IMR-90 (cell line): ENCODE data around the gene SEMA3C. TPM values are rescaled to one million over a fixed set of nuclear protein-coding genes. Genes with fewer than 3 reads are reported as not detected.

Experiments
- ATAC-seq: fragments of 200-7000 bp; cut with Tn5 transposase; 2 replicates; pipeline ENCODE4 v1.9.1; 2020; ENCODE audit warnings: low read depth, mild to moderate bottlenecking, moderate library complexity
- BruUV-seq: library from RNA; stranded (reverse); fragments of 400-500 nt; replicated peaks from 2 replicates; lab custom pipeline; 2021; lab: Mats Ljungman, UMichigan
- CTCF ChIA-PET: fragments of 300-600 bp; formaldehyde crosslinking; extraction: SDS; loops from one replicate; lab custom pipeline; 2021; ENCODE audit warnings: antibody characterized with exemption; lab: Yijun Ruan, JAX
- POLR2A ChIA-PET: fragments of 300-600 bp; sonication (Branson Sonifier 250); formaldehyde crosslinking; loops from one replicate; lab custom pipeline; 2022; ENCODE audit warnings: antibody characterized with exemption; ENCODE audit not compliant: unreplicated experiment; lab: Charles Lee
- DNase-seq: peaks from one replicate; pipeline ENCODE4 v3.0.0; 2013
- H2AFZ ChIP-seq: replicated peaks from 2 replicates; pipeline ENCODE3; 2013; ENCODE audit warnings: low read length, mild to moderate bottlenecking; ENCODE audit not compliant: poor library complexity
- H2AK5ac ChIP-seq: 2 replicates; pipeline ENCODE4 v1.6.1; 2013; ENCODE audit warnings: low read depth, low read length, inconsistent platforms
- H2AK9ac ChIP-seq: replicated peaks from 2 replicates; pipeline ENCODE3; 2013; ENCODE audit warnings: mild to moderate bottlenecking, low read depth, low read length, moderate library complexity; ENCODE audit not compliant: poor library complexity
- H2BK120ac ChIP-seq: 2 replicates; pipeline ENCODE4 v1.6.1; 2013; ENCODE audit warnings: low read depth, low read length, inconsistent platforms
- H2BK15ac ChIP-seq: 3 replicates; pipeline ENCODE4 v1.6.1; 2013; ENCODE audit warnings: low read depth, low read length, inconsistent platforms
- H2BK20ac ChIP-seq: 2 replicates; pipeline ENCODE4 v1.6.1; 2013; ENCODE audit warnings: low read depth, mild to moderate bottlenecking, inconsistent platforms, low read length, moderate library complexity
- H2BK5ac ChIP-seq: 2 replicates; pipeline ENCODE4 v1.6.1; 2013; ENCODE audit warnings: mild to moderate bottlenecking, low read depth, low read length, inconsistent platforms; ENCODE audit not compliant: poor library complexity, severe bottlenecking
- H3K14ac ChIP-seq: replicated peaks from 2 replicates; pipeline ENCODE4 v1.6.1; 2013; ENCODE audit warnings: low read depth, low read length, inconsistent platforms
- H3K18ac ChIP-seq: 2 replicates; pipeline ENCODE4 v1.6.1; 2013; ENCODE audit warnings: low read depth, low read length, control low read depth
- H3K23ac ChIP-seq: 2 replicates; pipeline ENCODE4 v1.6.1; 2013; ENCODE audit warnings: low read depth, low read length, inconsistent platforms
- H3K27ac ChIP-seq: 2 replicates; pipeline ENCODE4 v1.5.1; 2013; ENCODE audit warnings: mild to moderate bottlenecking, control low read depth, low read length; ENCODE audit not compliant: insufficient read depth
- H3K27me3 ChIP-seq: 2 replicates; pipeline ENCODE4 v1.6.1; 2013; ENCODE audit warnings: low read length; ENCODE audit not compliant: control insufficient read depth, insufficient read depth
- H3K36me3 ChIP-seq: 2 replicates; pipeline ENCODE4 v1.6.1; 2013; ENCODE audit warnings: low read length, mixed read lengths; ENCODE audit not compliant: control insufficient read depth, insufficient read depth
- H3K4ac ChIP-seq: 2 replicates; pipeline ENCODE4 v1.6.1; 2013; ENCODE audit warnings: low read depth, low read length, inconsistent platforms
- H3K4me1 ChIP-seq: 2 replicates; pipeline ENCODE4 v1.6.1; 2013; ENCODE audit warnings: low read length, mixed read lengths; ENCODE audit not compliant: control insufficient read depth, insufficient read depth
- H3K4me2 ChIP-seq: 2 replicates; pipeline ENCODE4 v1.6.1; 2013; ENCODE audit warnings: low read depth, mild to moderate bottlenecking, control low read depth, low read length, moderate library complexity
- H3K4me3 ChIP-seq: 2 replicates; pipeline ENCODE4 v1.5.1; 2013; ENCODE audit warnings: low read depth, mild to moderate bottlenecking, control low read depth, low read length, moderate library complexity; ENCODE audit not compliant: insufficient read depth
- H3K56ac ChIP-seq: 2 replicates; pipeline ENCODE4 v1.6.1; 2013; ENCODE audit warnings: low read length, inconsistent platforms; ENCODE audit not compliant: insufficient read depth; ENCODE audit errors: extremely low read depth
- H3K79me1 ChIP-seq, 2 experiments: 2 replicates each; pipeline ENCODE4 v1.6.1; 2013; ENCODE audit warnings: low read length in 2 of 2, inconsistent platforms in 1 of 2, low read depth in 1 of 2
- H3K9ac ChIP-seq: 2 replicates; pipeline ENCODE4 v1.6.1; 2013; ENCODE audit warnings: low read depth, low read length, control low read depth
- H3K9me1 ChIP-seq: 2 replicates; pipeline ENCODE4 v1.6.1; 2013; ENCODE audit warnings: low read length, inconsistent platforms; ENCODE audit not compliant: insufficient read depth
- H3K9me3 ChIP-seq: 2 replicates; pipeline ENCODE4 v1.6.1; 2013; ENCODE audit warnings: low read length; ENCODE audit not compliant: control insufficient read depth, insufficient read depth
- H4K20me1 ChIP-seq: 2 replicates; pipeline ENCODE4 v1.6.1; 2013; ENCODE audit warnings: low read length, inconsistent platforms; ENCODE audit not compliant: insufficient read depth
- H4K5ac ChIP-seq: 2 replicates; pipeline ENCODE4 v1.6.1; 2013; ENCODE audit warnings: mild to moderate bottlenecking, low read depth, low read length, control low read depth
- H4K8ac ChIP-seq, 2 experiments: 2 replicates each; pipeline ENCODE4 v1.6.1; 2013; ENCODE audit warnings: low read depth in 2 of 2, low read length in 2 of 2, control low read depth in 1 of 2, inconsistent platforms in 1 of 2
- H4K91ac ChIP-seq: 2 replicates; pipeline ENCODE4 v1.6.1; 2013; ENCODE audit warnings: low read depth, low read length, inconsistent platforms; ENCODE audit not compliant: insufficient read depth
- BHLHE40 ChIP-seq: fragments of 150-350 bp; IDR thresholded peaks from 2 replicates; pipeline ENCODE4 v1.6.1; 2016; ENCODE audit warnings: mild to moderate bottlenecking, low read depth, low read length
- CEBPB ChIP-seq: IDR thresholded peaks from 2 replicates; pipeline ENCODE4 v1.6.1; 2012; ENCODE audit warnings: low read depth, low read length, improper control_type of control experiment
- CHD1 ChIP-seq: IDR thresholded peaks from 2 replicates; pipeline ENCODE4 v1.6.1; 2012; ENCODE audit warnings: low read depth, low read length, improper control_type of control experiment
- FOS ChIP-seq: fragments of 150-350 bp; IDR thresholded peaks from 2 replicates; pipeline ENCODE4 v1.6.1; 2016; ENCODE audit warnings: low read depth, low read length
- MAFK ChIP-seq: IDR thresholded peaks from 2 replicates; pipeline ENCODE4 v1.6.1; 2012; ENCODE audit warnings: low read depth, low read length, improper control_type of control experiment
- MAZ ChIP-seq: IDR thresholded peaks from 2 replicates; pipeline ENCODE4 v1.6.1; 2012; ENCODE audit warnings: low read depth, mild to moderate bottlenecking, low read length, improper control_type of control experiment, moderate library complexity, borderline replicate concordance
- MXI1 ChIP-seq: IDR thresholded peaks from 2 replicates; pipeline ENCODE4 v1.6.1; 2012; ENCODE audit warnings: low read depth, mild to moderate bottlenecking, low read length, moderate library complexity, borderline replicate concordance
- NFE2L2 ChIP-seq: fragments of 150-350 bp; IDR thresholded peaks from 2 replicates; pipeline ENCODE4 v1.6.1; 2016; ENCODE audit warnings: low read depth, mild to moderate bottlenecking, low read length
- POLR2A ChIP-seq: IDR thresholded peaks from 2 replicates; pipeline ENCODE4 v1.6.1; 2012; ENCODE audit warnings: mild to moderate bottlenecking, low read depth, low read length
- RAD21 ChIP-seq: IDR thresholded peaks from 2 replicates; pipeline ENCODE4 v1.6.1; 2012; ENCODE audit warnings: low read length, improper control_type of control experiment
- RCOR1 ChIP-seq: IDR thresholded peaks from 2 replicates; pipeline ENCODE4 v1.6.1; 2012; ENCODE audit warnings: mild to moderate bottlenecking, low read length, improper control_type of control experiment; ENCODE audit not compliant: insufficient replicate concordance
- RFX5 ChIP-seq: IDR thresholded peaks from 2 replicates; pipeline ENCODE4 v1.8.0; 2012; ENCODE audit warnings: low read depth, mild to moderate bottlenecking, low read length, moderate library complexity
- SMC3 ChIP-seq: fragments of 150-350 bp; IDR thresholded peaks from 2 replicates; pipeline ENCODE4 v1.6.1; 2016; ENCODE audit warnings: low read depth, mild to moderate bottlenecking, antibody characterized with exemption, low read length, moderate library complexity
- WGBS, 2 experiments: methylation state at CpG; one replicate each; pipeline versions ENCODE4 v1.1.5 to v1.1.7; 2013; ENCODE audit warnings: missing lambda C conversion rate in 2 of 2; ENCODE audit not compliant: insufficient read length in 1 of 2; ENCODE audit errors: extremely low coverage in 2 of 2; 5-methylcytosine and 5-hydroxymethylcytosine counted together
- dilution Hi-C: fragments of 300-500 bp; cut with HindIII; formaldehyde crosslinking; loops from one replicate; pipeline ENCODE4 v1.14.3; 2018; ENCODE audit warnings: low sequenced_read_pairs; ENCODE audit not compliant: unreplicated experiment
- in situ Hi-C: fragments of 300-500 bp; cut with MboI; formaldehyde crosslinking; loops from 3 replicates; pipeline ENCODE4 v1.14.3; 2019; ENCODE audit warnings: low sequenced_read_pairs, inconsistent platforms, mixed read lengths
- intact Hi-C: fragments of 100-400 bp; cut with micrococcal nuclease; formaldehyde crosslinking; loops from 2 replicates; pipeline ENCODE4 v1.10.0; 2022
- polyA plus RNA-seq, 3 experiments: library from polyadenylated mRNA; depleted of rRNA; stranded (reverse); fragments of >200 nt; gene quantifications; 2 replicates each; pipeline ENCODE4 v1.2.3, GENCODE V29; 2012; ENCODE audit warnings: low replicate concordance in 1 of 3
- total RNA-seq: library from RNA; depleted of rRNA; stranded (reverse); fragments of >200 nt; gene quantifications from 2 replicates; pipeline ENCODE4 v1.2.3, GENCODE V29; 2012
- TF ChIP-seq, protein P1 (sequence below): fragments of 150-350 bp; IDR thresholded peaks from 2 replicates; pipeline ENCODE4 v1.6.1; 2016; ENCODE audit warnings: low read depth, mild to moderate bottlenecking, low read length, moderate library complexity, borderline replicate concordance
- TF ChIP-seq, protein P2 (sequence below): conservative IDR thresholded peaks from 2 replicates; pipeline ENCODE4 v1.5.1; 2012; ENCODE audit warnings: mild to moderate bottlenecking, low read depth, low read length, improper control_type of control experiment
- TF ChIP-seq, protein P3 (sequence below): fragments of 150-350 bp; IDR thresholded peaks from 2 replicates; pipeline ENCODE4 v1.6.1; 2017; ENCODE audit warnings: mild to moderate bottlenecking, antibody characterized with exemption, low read length, low read depth

The SEMA3C gene
- total and polyA plus RNA-seq, 2 of the 4 experiments (the other 2 are of a cell fraction) = 21.2 to 97.1 TPM

DNA sequence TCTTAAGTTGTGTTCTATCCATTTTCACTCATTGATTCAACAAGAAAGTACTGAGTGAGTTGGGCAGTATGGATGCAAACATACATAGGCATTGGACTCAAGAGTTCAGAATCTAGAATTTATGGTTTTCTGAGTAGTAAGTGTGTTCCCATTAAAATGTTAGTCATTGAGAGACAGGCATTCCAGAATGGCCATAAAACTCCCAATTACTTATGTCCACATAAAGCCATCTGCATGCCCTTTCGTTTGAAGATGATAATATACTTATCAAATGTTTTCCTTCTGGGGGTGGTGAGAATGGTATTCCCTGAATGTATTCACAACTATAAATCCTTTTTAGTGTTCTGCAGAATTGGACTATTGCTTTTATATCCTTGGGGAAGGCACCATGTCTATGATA, 148.8 kb downstream of the SEMA3C start:
- DNase-seq = no peak
- no TSS peak for BruUV-seq
- dilution Hi-C loops = no loop called here

More for the DNA sequence above, 148.8 kb downstream of the SEMA3C start:
- TF ChIP-seq NFE2L2 (no peak), RFX5 (no peak), RCOR1 (no peak), FOS (no peak), POLR2A (no peak), MAZ (no peak), SMC3 (no peak), BHLHE40 (no peak), CHD1 (no peak), MAFK (no peak), MXI1 (no peak), RAD21 (no peak), CEBPB (no peak)
- TF ChIP-seq, protein P1, sequence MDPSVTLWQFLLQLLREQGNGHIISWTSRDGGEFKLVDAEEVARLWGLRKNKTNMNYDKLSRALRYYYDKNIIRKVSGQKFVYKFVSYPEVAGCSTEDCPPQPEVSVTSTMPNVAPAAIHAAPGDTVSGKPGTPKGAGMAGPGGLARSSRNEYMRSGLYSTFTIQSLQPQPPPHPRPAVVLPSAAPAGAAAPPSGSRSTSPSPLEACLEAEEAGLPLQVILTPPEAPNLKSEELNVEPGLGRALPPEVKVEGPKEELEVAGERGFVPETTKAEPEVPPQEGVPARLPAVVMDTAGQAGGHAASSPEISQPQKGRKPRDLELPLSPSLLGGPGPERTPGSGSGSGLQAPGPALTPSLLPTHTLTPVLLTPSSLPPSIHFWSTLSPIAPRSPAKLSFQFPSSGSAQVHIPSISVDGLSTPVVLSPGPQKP = no peak
- TF ChIP-seq, protein P2, sequence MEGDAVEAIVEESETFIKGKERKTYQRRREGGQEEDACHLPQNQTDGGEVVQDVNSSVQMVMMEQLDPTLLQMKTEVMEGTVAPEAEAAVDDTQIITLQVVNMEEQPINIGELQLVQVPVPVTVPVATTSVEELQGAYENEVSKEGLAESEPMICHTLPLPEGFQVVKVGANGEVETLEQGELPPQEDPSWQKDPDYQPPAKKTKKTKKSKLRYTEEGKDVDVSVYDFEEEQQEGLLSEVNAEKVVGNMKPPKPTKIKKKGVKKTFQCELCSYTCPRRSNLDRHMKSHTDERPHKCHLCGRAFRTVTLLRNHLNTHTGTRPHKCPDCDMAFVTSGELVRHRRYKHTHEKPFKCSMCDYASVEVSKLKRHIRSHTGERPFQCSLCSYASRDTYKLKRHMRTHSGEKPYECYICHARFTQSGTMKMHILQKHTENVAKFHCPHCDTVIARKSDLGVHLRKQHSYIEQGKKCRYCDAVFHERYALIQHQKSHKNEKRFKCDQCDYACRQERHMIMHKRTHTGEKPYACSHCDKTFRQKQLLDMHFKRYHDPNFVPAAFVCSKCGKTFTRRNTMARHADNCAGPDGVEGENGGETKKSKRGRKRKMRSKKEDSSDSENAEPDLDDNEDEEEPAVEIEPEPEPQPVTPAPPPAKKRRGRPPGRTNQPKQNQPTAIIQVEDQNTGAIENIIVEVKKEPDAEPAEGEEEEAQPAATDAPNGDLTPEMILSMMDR = no peak
- TF ChIP-seq, protein P3, sequence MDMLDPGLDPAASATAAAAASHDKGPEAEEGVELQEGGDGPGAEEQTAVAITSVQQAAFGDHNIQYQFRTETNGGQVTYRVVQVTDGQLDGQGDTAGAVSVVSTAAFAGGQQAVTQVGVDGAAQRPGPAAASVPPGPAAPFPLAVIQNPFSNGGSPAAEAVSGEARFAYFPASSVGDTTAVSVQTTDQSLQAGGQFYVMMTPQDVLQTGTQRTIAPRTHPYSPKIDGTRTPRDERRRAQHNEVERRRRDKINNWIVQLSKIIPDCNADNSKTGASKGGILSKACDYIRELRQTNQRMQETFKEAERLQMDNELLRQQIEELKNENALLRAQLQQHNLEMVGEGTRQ = no peak
- Histone ChIP-seq H3K36me3 (peaks cover 3% of the 10 kb centered on the region; the same call in 1 of the 2 replicates), H3K79me1 (no peaks in the 10 kb centered on the region), H3K27me3 (no peaks in the 10 kb centered on the region), H2AK5ac (no peak overlapping the region), H3K27ac (no peak overlapping the region), H3K4me2 (no peak overlapping the region), H3K23ac (no peak overlapping the region), H2BK5ac (no peak overlapping the region), H4K8ac (no peak overlapping the region), H3K4me1 (peaks cover 7% of the 10 kb centered on the region; the same call in 1 of the 2 replicates), H2AK9ac (no peak overlapping the region), H4K20me1 (no peaks in the 10 kb centered on the region), H3K56ac (no peak overlapping the region), H4K91ac (no peak overlapping the region), H4K5ac (no peak overlapping the region), H2AFZ (no peak overlapping the region), H3K4me3 (no peak overlapping the region), H3K4ac (no peak overlapping the region), H3K9ac (no peak overlapping the region), H2BK120ac (no peak overlapping the region), H3K14ac (no peak overlapping the region), H3K18ac (no peak overlapping the region), H3K9me1 (peaks cover 6% of the 10 kb centered on the region), H2BK20ac (no peak overlapping the region), H3K9me3 (no peaks in the 10 kb centered on the region), H2BK15ac (no peak overlapping the region)
- WGBS, 2 experiments = no CpG with 5 or more reads among the region's 1 CpG
- CTCF ChIA-PET = interaction anchor here (0.6 kb wide), 1 partner anchor 121 kb away, joined by 5 read pairs; no protein-coding TSS in a partner anchor
- POLR2A ChIA-PET = no interaction called here
- ATAC-seq = no peak
- intact Hi-C loops = loop anchor here (5.0 kb wide), 1 partner anchor 62 kb away; no protein-coding TSS in a partner anchor
- in situ Hi-C loops = no loop called here
